Measurements from ENCODE around the gene LUC7L3.

DNA sequence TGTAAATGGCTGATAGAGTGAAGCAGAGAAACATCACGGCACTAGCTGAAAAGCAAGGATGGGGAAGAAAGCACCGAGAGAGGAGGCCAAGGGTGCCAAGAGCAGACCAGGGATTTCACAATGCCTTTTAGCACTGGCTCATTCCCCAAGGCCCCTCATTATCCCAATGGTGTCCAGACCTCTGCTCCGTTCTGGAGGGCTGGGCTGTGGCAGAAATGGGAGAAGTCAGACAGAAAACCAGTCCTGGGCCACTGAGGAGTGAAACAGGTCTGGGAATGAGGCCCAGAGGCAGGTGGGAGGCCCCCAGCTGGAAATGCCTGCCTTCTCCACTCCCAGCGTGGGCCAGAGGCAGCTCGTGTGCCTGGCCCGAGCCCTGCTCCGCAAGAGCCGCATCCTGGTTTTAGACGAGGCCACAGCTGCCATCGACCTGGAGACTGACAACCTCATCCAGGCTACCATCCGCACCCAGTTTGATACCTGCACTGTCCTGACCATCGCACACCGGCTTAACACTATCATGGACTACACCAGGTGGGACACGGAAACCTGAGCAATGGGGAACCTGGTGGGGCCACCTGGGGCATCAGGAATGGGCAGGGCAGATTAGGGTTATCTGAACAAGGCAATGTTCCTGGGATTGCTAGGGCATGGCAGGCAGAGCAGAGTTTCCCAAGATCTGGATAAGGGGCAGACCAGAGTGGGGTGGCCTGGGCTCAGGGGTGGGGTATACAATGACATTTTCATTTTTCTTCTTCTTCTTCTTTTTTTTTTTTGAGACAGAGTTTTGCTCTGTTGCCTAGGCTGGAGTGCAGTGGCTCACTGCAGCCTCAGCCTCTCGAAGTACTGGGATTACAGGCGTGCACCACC lies 32.0 kb upstream of the LUC7L3 start:
- TF ChIP-seq CTCF (conservative IDR thresholded peaks at IDR 0.05 in 1 of 2, IDR thresholded peaks at IDR 0.05 in 1 of 2; ENCODE audit: extremely low read depth in 1 of 2, insufficient read depth in 1 of 2, low read depth in 1 of 2, low read length in 2 of 2) (no peak), EZH2 (IDR thresholded peaks at IDR 0.05; ENCODE audit: borderline replicate concordance, low read length) (no peak)
